HG03442 (cell line): ENCODE measurements around the gene DOLK.

Experiments
- ATAC-seq: cut with Tn5 transposase; IDR thresholded peaks from one replicate; pipeline ENCODE4 v1.9.1; 2021; ENCODE audit warnings: mild to moderate bottlenecking, moderate library complexity; ENCODE audit not compliant: unreplicated experiment

Gene DOLK

DNA sequence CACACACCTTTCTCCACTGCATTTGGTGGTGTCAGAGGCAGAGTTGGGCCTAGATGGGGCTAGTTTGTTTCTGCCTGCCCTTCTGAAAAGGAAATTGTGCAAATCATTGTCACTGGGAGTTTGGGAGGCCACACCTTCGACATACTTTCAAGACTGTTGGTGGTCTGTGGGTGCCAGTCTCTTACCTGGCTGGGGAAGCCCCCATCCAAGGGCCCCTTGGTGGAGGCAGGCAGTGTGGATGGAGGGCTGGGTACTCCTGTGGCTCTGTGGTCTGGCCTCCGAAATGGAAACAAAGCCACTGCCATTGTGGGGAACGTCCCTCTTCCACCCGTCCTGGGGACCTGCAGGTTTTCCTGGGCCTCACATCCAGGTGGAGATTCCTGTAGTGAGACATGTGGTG, 37.5 kb downstream of the DOLK start:
- no peak for ATAC-seq

DNA sequence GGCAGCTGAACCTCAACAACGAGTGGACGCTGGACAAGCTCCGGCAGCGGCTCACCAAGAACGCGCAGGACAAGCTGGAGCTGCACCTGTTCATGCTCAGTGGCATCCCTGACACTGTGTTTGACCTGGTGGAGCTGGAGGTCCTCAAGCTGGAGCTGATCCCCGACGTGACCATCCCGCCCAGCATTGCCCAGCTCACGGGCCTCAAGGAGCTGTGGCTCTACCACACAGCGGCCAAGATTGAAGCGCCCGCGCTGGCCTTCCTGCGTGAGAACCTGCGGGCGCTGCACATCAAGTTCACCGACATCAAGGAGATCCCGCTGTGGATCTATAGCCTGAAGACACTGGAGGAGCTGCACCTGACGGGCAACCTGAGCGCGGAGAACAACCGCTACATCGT, 39.0 kb downstream of the DOLK start:
- ATAC-seq = no peak

DNA sequence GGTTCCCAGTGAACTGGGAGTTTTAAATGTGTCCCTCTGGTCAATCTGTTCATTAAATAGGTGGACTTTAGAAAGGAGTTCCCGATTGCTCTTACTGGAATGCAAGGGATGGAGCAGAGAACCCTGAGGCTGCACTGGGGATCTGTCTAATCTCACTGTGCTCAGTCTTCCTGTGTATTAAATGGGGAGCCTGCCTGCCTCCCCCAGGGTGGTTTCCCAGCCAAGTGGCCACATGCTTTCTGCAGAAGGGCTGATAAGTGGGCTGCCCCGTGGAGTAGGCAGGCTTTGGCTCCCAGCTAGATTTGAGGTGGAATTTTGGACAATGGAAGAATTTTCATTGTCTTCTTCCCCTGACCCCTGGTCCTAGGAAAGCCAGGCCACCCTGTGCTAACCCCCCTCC, 40.7 kb downstream of the DOLK start:
- no peak for ATAC-seq

DNA sequence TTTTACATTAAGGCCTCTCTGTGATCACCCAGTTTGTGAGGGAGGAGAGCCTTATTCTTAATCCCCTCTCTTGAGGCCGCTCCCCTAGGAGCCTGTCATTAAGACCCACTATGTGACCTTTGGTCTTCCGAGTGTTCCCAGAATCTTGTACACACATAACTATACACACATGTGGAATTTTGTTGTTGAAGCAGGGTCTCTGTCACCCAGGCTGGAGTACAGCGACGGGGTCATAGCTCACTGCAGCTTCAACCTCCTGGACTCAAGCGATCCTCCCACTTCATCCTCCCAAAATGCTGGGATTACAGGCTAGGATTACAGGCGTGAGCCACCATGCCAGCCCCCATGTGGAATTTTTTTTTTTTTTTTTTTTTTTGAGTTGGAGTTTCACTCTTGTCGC, 41.4 kb downstream of the DOLK start:
- no peak for ATAC-seq

DNA sequence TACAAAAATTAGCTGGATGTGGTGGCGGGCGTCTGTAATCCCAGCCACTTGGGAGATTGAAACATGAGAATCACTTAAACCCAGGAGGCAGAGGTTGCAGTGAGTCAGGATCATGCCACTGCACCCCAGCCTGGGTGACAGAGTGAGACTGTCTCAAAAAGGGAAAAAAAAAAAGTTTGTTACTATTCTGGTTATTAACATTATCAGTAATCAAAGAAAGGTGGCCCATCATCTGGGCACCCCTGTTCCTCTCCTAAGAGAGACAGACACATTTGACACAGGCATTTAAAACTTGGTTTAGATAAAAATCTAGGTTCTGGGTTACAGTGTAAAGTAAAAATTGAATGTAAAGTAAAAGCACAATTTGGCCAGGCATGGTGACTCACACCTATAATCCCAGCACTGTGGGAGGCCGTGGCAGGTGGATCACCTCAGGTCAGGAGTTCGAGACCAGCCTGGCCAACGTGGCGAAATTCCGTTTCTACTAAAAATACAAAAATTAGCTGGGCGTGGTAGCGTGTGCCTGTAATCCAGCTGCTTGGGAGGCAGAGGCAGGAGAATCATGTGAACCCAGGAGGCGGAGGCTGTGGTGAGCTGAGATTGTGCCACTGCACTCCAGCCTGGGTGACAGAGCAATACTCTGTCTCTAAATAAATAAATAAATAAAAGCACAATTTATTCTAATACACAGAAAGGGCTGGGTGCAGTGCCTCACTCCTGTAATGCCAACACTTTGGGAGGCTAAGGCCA, 43.4 kb downstream of the DOLK start:
- no peak for ATAC-seq

DNA sequence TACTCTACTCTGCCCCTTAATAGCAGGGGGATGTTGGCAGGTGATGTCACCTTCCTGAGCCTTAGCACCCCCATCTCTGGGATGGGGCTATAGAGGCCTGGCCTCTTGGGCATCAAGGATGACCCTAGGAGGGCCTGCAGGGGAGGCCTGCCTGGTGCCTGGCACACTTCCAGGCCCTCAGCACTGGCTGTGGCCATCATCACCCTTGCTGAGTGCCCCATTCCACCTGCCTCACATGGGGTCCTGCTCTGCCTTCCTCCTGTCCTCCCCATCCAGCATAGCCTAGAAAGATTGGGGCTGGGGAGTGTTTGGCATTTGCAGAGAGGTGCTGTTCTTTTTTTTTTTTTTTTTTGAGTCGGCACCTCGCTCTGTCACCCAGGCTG, 44.3 kb downstream of the DOLK start:
- ATAC-seq = no peak

DNA sequence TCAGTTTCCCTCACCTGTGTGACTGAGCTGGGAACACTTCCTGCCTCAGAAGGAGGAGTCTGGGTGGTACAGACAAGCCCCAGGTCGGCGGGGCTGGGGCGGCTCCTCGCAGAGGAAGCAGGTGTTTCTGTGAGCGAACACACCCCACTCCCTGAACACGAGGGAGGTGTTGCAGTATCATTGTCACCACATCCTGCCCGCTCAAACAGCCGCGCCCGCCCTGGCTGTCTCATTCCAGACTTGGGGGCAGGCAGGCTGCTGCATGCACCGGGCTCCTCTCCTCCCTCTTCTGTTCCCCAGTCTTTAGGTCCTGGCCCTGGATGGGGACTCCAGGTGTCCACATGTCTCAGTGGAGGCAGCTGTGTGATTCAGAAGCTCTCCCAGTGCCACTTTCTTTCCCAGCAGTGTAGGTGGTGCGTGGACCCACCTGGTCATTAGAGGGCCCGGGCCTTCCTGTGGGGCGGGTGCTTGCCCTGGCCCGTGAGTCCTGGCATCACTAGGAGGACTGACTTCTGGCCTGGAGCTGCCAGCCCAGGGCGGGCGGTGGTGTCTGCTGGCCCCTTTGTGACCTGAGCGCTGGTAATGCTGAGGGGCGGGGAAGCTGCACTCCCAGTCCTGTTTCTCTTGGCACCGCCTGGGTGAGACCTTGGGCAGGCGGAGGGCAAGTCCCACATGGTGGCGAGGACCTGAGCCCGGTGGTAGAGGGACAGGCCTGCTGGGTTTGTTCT, 44.9 kb downstream of the DOLK start:
- peak; percentile 81 for ATAC-seq

DNA sequence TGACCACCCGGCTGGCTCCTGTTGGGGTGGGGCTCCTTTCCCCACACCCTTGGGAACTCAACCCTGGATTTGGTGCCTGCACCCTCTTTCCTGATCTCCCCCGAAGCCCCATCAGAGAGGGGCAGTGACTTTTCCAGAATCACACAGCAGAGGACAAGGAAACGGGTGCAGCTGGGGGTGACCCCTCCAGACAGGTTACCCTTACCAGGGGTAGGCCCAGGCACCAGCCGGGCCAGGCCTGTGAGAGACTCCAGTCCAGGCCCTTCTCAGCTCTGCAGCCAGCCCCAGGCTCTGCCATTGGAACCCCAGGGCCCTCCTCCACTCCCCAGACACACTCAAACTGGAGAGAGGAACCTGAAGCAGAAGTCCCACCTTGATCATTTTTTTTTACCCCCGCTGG, 45.6 kb downstream of the DOLK start:
- no peak for ATAC-seq

DNA sequence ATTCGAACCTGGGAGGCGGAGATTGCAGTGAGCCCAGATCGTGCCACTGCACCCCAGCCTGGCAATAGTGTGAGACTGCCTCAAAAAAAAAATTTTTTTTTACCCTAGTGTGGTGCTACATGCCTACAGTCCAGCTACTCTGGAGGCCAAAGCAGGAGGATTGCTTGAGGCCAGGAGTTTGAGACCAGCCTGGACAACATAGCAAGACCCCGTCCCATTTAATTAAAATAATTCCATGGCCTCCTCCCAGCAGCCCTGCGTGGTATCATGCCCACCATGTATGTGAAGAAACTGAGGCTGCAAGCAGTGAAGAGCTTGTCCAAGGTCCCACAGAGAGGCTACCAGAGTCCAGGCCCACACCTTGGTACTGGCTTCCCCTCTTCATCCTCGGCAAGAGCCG, 46.0 kb downstream of the DOLK start:
- no peak for ATAC-seq

DNA sequence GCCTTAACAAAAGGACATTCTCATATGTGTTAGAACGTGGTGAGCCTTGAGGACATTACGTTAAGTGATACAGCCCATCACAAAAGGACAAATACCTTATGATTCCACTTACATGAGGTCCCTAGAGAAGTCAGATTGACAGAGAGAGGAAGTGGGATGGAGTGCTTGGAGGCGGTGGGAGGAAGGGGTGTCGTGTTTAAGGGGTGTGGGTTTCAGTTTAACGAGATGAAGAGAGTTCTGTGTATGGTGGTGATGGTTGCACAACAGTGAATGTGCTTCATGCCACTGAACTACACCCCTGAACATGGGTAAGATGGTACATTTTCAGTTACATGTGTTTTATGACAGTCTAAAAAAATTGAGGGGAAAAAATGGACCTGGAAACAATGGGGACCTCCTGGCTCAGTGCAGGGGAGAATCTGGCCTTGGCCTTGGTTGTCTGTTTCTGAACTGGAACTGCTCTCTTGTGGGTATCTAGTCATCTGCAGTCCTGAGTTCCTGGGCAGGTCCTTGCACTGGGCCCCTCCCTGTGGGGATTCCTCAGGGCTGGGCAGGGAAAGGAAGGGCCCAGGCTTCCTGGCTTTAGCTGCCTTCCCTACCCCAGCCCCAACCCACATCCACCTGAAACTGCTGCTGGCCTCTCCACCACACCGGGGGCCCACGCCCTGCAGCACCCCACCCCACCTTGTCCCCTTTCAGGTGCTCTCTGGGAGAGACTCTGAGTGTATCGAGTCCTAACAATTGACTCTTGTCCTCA, 47.7 kb downstream of the DOLK start:
- no peak for ATAC-seq

DNA sequence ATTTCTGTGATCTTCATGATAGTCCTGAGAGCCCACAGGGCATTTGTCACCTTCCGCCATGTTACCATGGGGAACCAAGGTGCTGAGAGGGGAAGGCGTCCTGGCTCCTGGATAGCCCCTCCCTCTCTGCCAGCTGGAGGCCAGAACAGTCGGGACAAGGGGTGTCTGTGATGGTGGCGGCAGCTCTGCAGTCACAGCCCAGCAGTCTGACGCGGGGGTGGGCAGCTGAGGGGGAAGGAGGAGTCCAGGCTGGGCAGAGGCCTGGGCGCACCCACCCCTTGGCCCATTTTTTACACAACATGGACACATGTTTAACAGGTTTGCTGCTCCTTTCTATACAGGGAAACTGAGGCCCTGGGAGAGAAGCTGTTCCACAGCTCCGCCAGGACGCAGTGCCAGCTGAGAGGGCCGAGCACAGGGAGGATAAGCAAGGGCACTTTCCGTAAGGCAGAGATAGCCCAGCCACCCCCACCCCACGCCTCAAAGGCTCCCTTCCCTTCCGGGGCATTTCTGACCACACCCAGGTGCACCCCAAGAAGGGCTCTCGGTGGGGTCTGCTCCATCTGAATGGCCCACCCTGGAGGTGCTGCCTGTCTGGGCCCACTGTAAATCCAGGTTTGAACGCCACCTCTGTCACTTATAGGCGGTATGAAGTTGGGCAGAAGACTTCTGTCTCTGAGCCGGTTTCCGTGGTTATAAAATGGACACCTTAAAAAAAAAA, 48.4 kb downstream of the DOLK start:
- ATAC-seq = no peak

DNA sequence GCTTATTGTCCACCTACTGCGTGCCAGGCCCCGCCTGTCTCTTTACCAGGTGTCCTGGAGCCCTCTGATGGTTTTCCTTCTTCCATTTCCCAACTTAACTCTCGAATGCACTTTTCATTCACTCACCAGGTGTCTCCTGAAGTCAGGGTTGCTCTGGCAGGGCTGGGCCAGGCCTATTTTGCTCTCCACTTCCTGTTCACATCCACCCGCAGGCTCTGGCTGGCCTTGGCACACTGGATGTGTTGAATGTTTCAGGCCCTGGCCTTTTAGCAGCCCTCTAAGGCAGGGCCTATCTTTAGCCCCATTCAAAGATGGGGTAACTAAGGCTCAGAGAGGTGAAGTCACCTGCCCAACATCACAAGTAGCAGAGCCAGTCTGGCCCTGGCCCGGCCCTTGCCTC, 49.0 kb downstream of the DOLK start:
- ATAC-seq = no peak

DNA sequence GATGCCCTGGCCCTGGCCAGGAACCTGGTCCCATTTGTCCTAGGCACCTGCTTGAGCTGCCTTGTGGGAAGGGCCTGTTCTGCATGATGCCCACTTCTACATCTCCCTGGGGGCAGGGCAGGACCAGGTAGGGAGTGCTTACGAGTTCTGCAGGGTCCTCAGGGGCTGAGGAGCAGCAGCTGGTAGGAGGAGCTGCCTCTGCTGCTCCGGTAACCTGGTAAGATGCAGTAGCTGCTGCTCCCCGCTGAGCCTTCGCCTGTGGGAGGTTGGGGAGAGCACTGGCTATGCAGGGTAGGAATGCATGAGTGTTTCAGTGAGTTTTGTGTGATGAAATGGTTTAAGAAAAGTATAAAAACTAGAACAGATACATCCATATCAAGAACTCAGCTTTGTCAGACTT, 51.8 kb downstream of the DOLK start:
- no peak for ATAC-seq
